ENCODE data around the gene CARTPT. TPM values are rescaled to one million over a fixed set of nuclear protein-coding genes. Genes with fewer than 3 reads are reported as not detected.

CARTPT gene
- total RNA-seq, 1 experiment from 2014 or later = not detected

- TF ChIP-seq FOXP4 (CRISPR knock-in tag; IDR thresholded peaks at IDR 0.05) (no peak), HMGXB4 (CRISPR knock-in tag; IDR thresholded peaks at IDR 0.05) (no peak), ATF2 (CRISPR knock-in tag; IDR thresholded peaks at IDR 0.05; ENCODE audit: borderline replicate concordance, low read depth) (no peak), KAT7 (CRISPR knock-in tag; IDR thresholded peaks at IDR 0.05; ENCODE audit: borderline replicate concordance) (no peak), ZBTB21 (CRISPR knock-in tag; IDR thresholded peaks at IDR 0.05; ENCODE audit: borderline replicate concordance) (no peak), TCF7 (CRISPR knock-in tag; IDR thresholded peaks at IDR 0.05; ENCODE audit: low read depth) (no peak), EMX1 (CRISPR knock-in tag; IDR thresholded peaks at IDR 0.05) (no peak), SMAD4 (CRISPR knock-in tag; IDR thresholded peaks at IDR 0.05) (no peak), ZSCAN18 (CRISPR knock-in tag; IDR thresholded peaks at IDR 0.05) (no peak), AR (CRISPR knock-in tag; IDR thresholded peaks at IDR 0.05) (no peak)
- Mint-ChIP-seq H3K27me3 (ENCODE audit: low read depth) (no peaks in the 10 kb centered on the region; the same call in 1 of the 2 replicates), H3K36me3 (no peaks in the 10 kb centered on the region), H3K4me1 (peaks cover 9% of the 10 kb centered on the region), H3K27ac (no peak overlapping the region), H3K4me3 (no peak overlapping the region), H3K9me3 (no peaks in the 10 kb centered on the region)
- CTCF ChIA-PET = interaction anchor here (2.4 kb wide), 1 partner anchor 9 kb away, joined by 17 read pairs; no protein-coding TSS in a partner anchor
- POLR2A ChIA-PET = no interaction called here
- ATAC-seq = no peak
- no peak for DNase-seq (ENCODE audit: low spot score)
Measured at GRCh38 chr5:71706906-71707305, 12.2 kb upstream of the CARTPT start.

- H3K27me3 Mint-ChIP-seq (ENCODE audit: low read depth) = peaks cover 30% of the 10 kb centered on the region
- POLR2A ChIA-PET = no interaction called here
- TF ChIP-seq ZNF396 (CRISPR knock-in tag; IDR thresholded peaks at IDR 0.05; ENCODE audit: borderline replicate concordance) = no peak
- no peak for TF ChIP-seq JAZF1 (CRISPR knock-in tag; IDR thresholded peaks at IDR 0.05)
- no peak for TF ChIP-seq ZNF317 (CRISPR knock-in tag; IDR thresholded peaks at IDR 0.05; ENCODE audit: borderline replicate concordance, low read depth)
- no peak for TF ChIP-seq RELA (CRISPR knock-in tag; IDR thresholded peaks at IDR 0.05; ENCODE audit: borderline replicate concordance)
- TF ChIP-seq ZNF281 (CRISPR knock-in tag; IDR thresholded peaks at IDR 0.05) = no peak
- no peak for TF ChIP-seq AFF4 (CRISPR knock-in tag; IDR thresholded peaks at IDR 0.05; ENCODE audit: borderline replicate concordance)
- TF ChIP-seq FOXK1 (CRISPR knock-in tag; IDR thresholded peaks at IDR 0.05) = no peak
- TF ChIP-seq TEAD4 (CRISPR knock-in tag; IDR thresholded peaks at IDR 0.05) = no peak
Measured at GRCh38 chr5:71711610-71712009, 7.5 kb upstream of the CARTPT start.

More at GRCh38 chr5:71711610-71712009, 7.5 kb upstream of the CARTPT start:
- CTCF ChIA-PET = no interaction called here
- no peaks in the 10 kb centered on the region for H3K4me1 Mint-ChIP-seq
- no peak overlapping the region for H3K27ac Mint-ChIP-seq
- no peak overlapping the region for H3K4me3 Mint-ChIP-seq
- ATAC-seq = no peak
- DNase-seq (ENCODE audit: low spot score) = no peak
- H3K9me3 Mint-ChIP-seq = no peaks in the 10 kb centered on the region
- H3K36me3 Mint-ChIP-seq = no peaks in the 10 kb centered on the region

All from WTC11 (cell line).